PC-3 (cell line): ENCODE measurements around the gene CDK7. TPM values are rescaled to one million over a fixed set of nuclear protein-coding genes. Genes with fewer than 3 reads are reported as not detected.

Experiments used
- ATAC-seq: fragments of 200-7000 bp; cut with Tn5 transposase; 2 replicates; pipeline ENCODE4 v1.9.1; 2020; ENCODE audit warnings: mild to moderate bottlenecking, moderate library complexity
- BruUV-seq: library from RNA; stranded (reverse); fragments of 400-500 nt; replicated peaks from 2 replicates; lab custom pipeline; 2021; lab: Mats Ljungman, UMichigan
- CTCF ChIA-PET: fragments of 300-600 bp; sonication (Branson Sonifier 250); formaldehyde crosslinking; loops from one replicate; lab custom pipeline; 2022; ENCODE audit warnings: antibody characterized with exemption; lab: Charles Lee
- POLR2A ChIA-PET: fragments of 300-600 bp; sonication (Branson Sonifier 250); formaldehyde crosslinking; loops from one replicate; lab custom pipeline; 2022; ENCODE audit warnings: antibody characterized with exemption; ENCODE audit not compliant: unreplicated experiment; lab: Charles Lee
- DNase-seq: peaks from one replicate; pipeline ENCODE4 v3.0.0-alpha.2; 2015
- H2AFZ ChIP-seq: fragments of 300-600 bp; sonication (generic); 2 replicates; pipeline ENCODE4 v1.6.0; 2016; ENCODE audit warnings: antibody characterized with exemption, low read length
- H3F3A ChIP-seq: fragments of 300-600 bp; sonication (generic); one replicate; pipeline ENCODE4 v1.6.0; 2017; ENCODE audit warnings: antibody characterized with exemption, low read length, control low read depth, mild to moderate bottlenecking; ENCODE audit not compliant: unreplicated experiment
- H3K27ac ChIP-seq: fragments of 300-600 bp; sonication (generic); 2 replicates; pipeline ENCODE4 v1.5.1; 2016; ENCODE audit warnings: mild to moderate bottlenecking, low read length
- H3K27me3 ChIP-seq: fragments of 300-600 bp; sonication (generic); 2 replicates; pipeline ENCODE4 v1.6.1; 2016; ENCODE audit warnings: low read length, mixed read lengths
- H3K36me3 ChIP-seq: fragments of 300-600 bp; sonication (generic); 2 replicates; pipeline ENCODE4 v1.6.1; 2016; ENCODE audit warnings: low read depth, mixed run types, low read length, mixed read lengths
- H3K4me1 ChIP-seq: fragments of 300-600 bp; sonication (generic); 2 replicates; pipeline ENCODE4 v1.5.1; 2016; ENCODE audit warnings: low read length; ENCODE audit not compliant: insufficient read depth
- H3K4me2 ChIP-seq: fragments of 300-600 bp; sonication (generic); 2 replicates; pipeline ENCODE4 v1.6.0; 2016; ENCODE audit warnings: low read length
- H3K4me3 ChIP-seq: fragments of 300-600 bp; sonication (generic); 2 replicates; pipeline ENCODE4 v1.5.1; 2016; ENCODE audit warnings: mild to moderate bottlenecking, low read length, mixed read lengths
- H3K79me2 ChIP-seq: fragments of 300-600 bp; sonication (generic); 2 replicates; pipeline ENCODE4 v1.6.1; 2017; ENCODE audit warnings: low read length, mixed read lengths
- H3K9ac ChIP-seq: fragments of 300-600 bp; sonication (generic); 2 replicates; pipeline ENCODE4 v1.6.0; 2016; ENCODE audit warnings: mild to moderate bottlenecking, low read length
- H3K9me2 ChIP-seq: fragments of 300-600 bp; sonication (generic); replicated peaks from 2 replicates; pipeline ENCODE4 v1.6.1; 2016; ENCODE audit warnings: mixed run types, low read length, mixed read lengths
- H3K9me3 ChIP-seq: fragments of 300-600 bp; sonication (generic); 2 replicates; pipeline ENCODE4 v1.6.1; 2016; ENCODE audit warnings: low read length, mixed read lengths
- H4K20me1 ChIP-seq: fragments of 300-600 bp; sonication (generic); 2 replicates; pipeline ENCODE4 v1.6.1; 2016; ENCODE audit warnings: low read length, mixed read lengths
- CTCF ChIP-seq: fragments of 300-600 bp; sonication (generic); conservative IDR thresholded peaks from 2 replicates; pipeline ENCODE4 v1.5.1; 2017; ENCODE audit warnings: antibody characterized with exemption, low read depth, mild to moderate bottlenecking, low read length
- EZH2 ChIP-seq: fragments of 300-600 bp; sonication (generic); IDR thresholded peaks from one replicate; pipeline ENCODE4 v1.6.1; 2017; ENCODE audit warnings: antibody characterized with exemption, mild to moderate bottlenecking, low read length; ENCODE audit not compliant: unreplicated experiment
- EZH2phosphoT487 ChIP-seq: fragments of 300-600 bp; sonication (generic); IDR thresholded peaks from 2 replicates; pipeline ENCODE4 v1.6.1; 2018; ENCODE audit warnings: mild to moderate bottlenecking, antibody characterized with exemption, low read length, borderline replicate concordance
- intact Hi-C: fragments of 100-400 bp; cut with micrococcal nuclease; formaldehyde crosslinking; loops from 2 replicates; pipeline ENCODE4 v1.9.0; 2023
- total RNA-seq: library from RNA; depleted of rRNA; stranded (reverse); fragments of >200 nt; gene quantifications from 2 replicates; pipeline ENCODE4 v1.2.3, GENCODE V29; 2014; rRNA removed

The CDK7 gene
- total RNA-seq, 1 experiment from 2014 or later = 26.6 TPM

- Histone ChIP-seq H3F3A (no peaks in the 10 kb centered on the region), H3K4me3 (no peak overlapping the region), H3K36me3 (no peaks in the 10 kb centered on the region), H4K20me1 (no peaks in the 10 kb centered on the region), H3K4me2 (no peak overlapping the region), H3K79me2 (no peaks in the 10 kb centered on the region), H3K9ac (no peak overlapping the region), H3K27ac (no peak overlapping the region), H3K4me1 (no peaks in the 10 kb centered on the region), H3K9me3 (no peaks in the 10 kb centered on the region), H3K9me2 (no peaks in the 10 kb centered on the region), H3K27me3 (no peaks in the 10 kb centered on the region), H2AFZ (no peak overlapping the region)
- no peak for DNase-seq
- TF ChIP-seq EZH2 (no peak), EZH2phosphoT487 (no peak), CTCF (no peak)
- intact Hi-C loops = no loop called here
- no peak for ATAC-seq
- POLR2A ChIA-PET = no interaction called here
- no TSS peak for BruUV-seq
- CTCF ChIA-PET = no interaction called here
Observed at GRCh38 chr5:69317391-69317790, 82.7 kb downstream of the CDK7 start.

GRCh38 chr5:69326365-69326764 lies 91.7 kb downstream of the CDK7 start:
- intact Hi-C loops = no loop called here

More at GRCh38 chr5:69326365-69326764, 91.7 kb downstream of the CDK7 start:
- no TSS peak for BruUV-seq
- no peaks in the 10 kb centered on the region for H3F3A ChIP-seq
- H3K9me3 ChIP-seq = no peaks in the 10 kb centered on the region
- ATAC-seq (no peak), DNase-seq (no peak)
- no peak overlapping the region for H3K4me3 ChIP-seq
- no peak for TF ChIP-seq CTCF
- no peak for TF ChIP-seq EZH2phosphoT487
- no peak for TF ChIP-seq EZH2
- H3K79me2 ChIP-seq = peaks cover 5% of the 10 kb centered on the region
- ChIA-PET CTCF (no interaction called here), POLR2A (no interaction called here)
- no peaks in the 10 kb centered on the region for H3K9me2 ChIP-seq
- H3K27ac ChIP-seq = no peak overlapping the region
- no peaks in the 10 kb centered on the region for H4K20me1 ChIP-seq
- no peaks in the 10 kb centered on the region for H3K27me3 ChIP-seq
- H3K4me1 ChIP-seq = peaks cover 8% of the 10 kb centered on the region; the same call in 1 of the 2 replicates
- H3K36me3 ChIP-seq = no peaks in the 10 kb centered on the region
- H3K4me2 ChIP-seq = no peak overlapping the region
- H3K9ac ChIP-seq = no peak overlapping the region
- H2AFZ ChIP-seq = no peak overlapping the region

Other genes starting within 250 kb of the CDK7 start
- gene SLC30A5, start 140.9 kb upstream of the CDK7 start, total RNA-seq = 54.7 and 55.3 TPM in 2 replicates
- 134 and 185 TPM in 2 replicates for gene CCNB1, start 67.7 kb upstream of the CDK7 start, total RNA-seq
- 22.1 and 27.8 TPM in 2 replicates for gene CENPH, start 45.3 kb upstream of the CDK7 start, total RNA-seq
- gene CCDC125, start 97.9 kb downstream of the CDK7 start, total RNA-seq = 4.4 and 4.7 TPM in 2 replicates
- gene AK6, start 134.6 kb downstream of the CDK7 start, total RNA-seq = 25.3 and 37.4 TPM in 2 replicates
- 61.3 and 61.6 TPM in 2 replicates for gene TAF9, start 134.6 kb downstream of the CDK7 start, total RNA-seq
- 13.5 TPM in 2 replicates for gene RAD17, start 134.9 kb downstream of the CDK7 start, total RNA-seq
- gene MARVELD2, start 180.2 kb downstream of the CDK7 start, total RNA-seq = 12.5 and 15.4 TPM in 2 replicates